ENCODE measurements around the gene AJM1.
"Not testable (repeated sequence)": the region's sequence is repeated elsewhere in the genome, so short reads cannot be mapped to it uniquely, and the experiment has no call there.

The AJM1 gene

DNA sequence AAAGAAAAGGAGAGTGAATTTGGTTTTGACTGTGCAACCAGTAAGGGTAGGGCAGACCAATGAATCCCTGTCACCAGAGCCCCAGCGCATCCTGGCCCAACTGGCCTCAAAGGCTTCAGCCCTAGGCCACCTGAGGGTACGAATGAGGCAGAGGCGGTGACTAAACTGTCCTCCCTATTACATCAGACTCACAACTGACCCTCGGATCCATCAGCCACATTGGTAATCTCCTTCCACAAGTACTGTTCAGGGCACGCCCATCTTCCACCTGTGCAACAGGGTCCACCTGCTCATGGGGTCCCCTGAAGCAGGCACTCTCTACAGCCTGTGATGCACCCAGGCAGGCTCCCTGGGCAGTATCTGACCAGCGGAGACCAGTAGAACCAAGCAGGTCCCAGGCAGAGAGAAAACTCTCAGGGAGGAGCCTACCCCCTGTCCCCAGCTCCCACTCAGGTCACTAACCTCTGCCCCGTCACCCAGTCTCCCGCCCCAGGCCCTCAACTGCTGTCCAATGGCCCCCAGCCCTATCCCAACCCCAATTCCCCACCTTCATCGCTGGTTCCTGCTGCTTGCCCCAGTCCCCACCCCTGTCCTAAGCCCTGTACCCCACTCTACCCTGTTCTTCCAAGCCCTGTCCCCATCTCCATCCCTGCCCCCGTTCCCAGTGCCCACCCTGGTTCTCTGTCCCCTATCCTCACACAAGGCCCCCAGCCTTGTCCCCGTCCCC is 22.9 kb downstream of the AJM1 start:
- H3K27ac ChIP-seq (ENCODE audit: low read length) = no peak overlapping the region
- H3K9me3 ChIP-seq (ENCODE audit: insufficient read depth, low read length) = peaks cover 5% of the 10 kb centered on the region; the same call in 1 of the 2 replicates
- H3K4me2 ChIP-seq (ENCODE audit: low read length) = peak overlapping the region; percentile 82
- peaks cover 8% of the 10 kb centered on the region; the same call in 1 of the 2 replicates for H3K4me1 ChIP-seq (ENCODE audit: low read length)
- H2AFZ ChIP-seq (ENCODE audit: low read depth, low read length) = no peak overlapping the region
- TF ChIP-seq, protein P1, sequence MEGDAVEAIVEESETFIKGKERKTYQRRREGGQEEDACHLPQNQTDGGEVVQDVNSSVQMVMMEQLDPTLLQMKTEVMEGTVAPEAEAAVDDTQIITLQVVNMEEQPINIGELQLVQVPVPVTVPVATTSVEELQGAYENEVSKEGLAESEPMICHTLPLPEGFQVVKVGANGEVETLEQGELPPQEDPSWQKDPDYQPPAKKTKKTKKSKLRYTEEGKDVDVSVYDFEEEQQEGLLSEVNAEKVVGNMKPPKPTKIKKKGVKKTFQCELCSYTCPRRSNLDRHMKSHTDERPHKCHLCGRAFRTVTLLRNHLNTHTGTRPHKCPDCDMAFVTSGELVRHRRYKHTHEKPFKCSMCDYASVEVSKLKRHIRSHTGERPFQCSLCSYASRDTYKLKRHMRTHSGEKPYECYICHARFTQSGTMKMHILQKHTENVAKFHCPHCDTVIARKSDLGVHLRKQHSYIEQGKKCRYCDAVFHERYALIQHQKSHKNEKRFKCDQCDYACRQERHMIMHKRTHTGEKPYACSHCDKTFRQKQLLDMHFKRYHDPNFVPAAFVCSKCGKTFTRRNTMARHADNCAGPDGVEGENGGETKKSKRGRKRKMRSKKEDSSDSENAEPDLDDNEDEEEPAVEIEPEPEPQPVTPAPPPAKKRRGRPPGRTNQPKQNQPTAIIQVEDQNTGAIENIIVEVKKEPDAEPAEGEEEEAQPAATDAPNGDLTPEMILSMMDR (IDR thresholded peaks at IDR 0.05; ENCODE audit: low read depth, low read length) = no peak
- no peak for TF ChIP-seq EZH2phosphoT487 (IDR thresholded peaks at IDR 0.05; ENCODE audit: low read depth)
- H4K20me1 ChIP-seq (ENCODE audit: insufficient read depth, low read length) = peaks cover 4% of the 10 kb centered on the region; the same call in 1 of the 2 replicates
- no peaks in the 10 kb centered on the region for H3K27me3 ChIP-seq (ENCODE audit: low read depth, low read length)
- H3K4me3 ChIP-seq (ENCODE audit: low read length) = peak overlapping the region; percentile 97
- peaks cover 27% of the 10 kb centered on the region for H3K79me2 ChIP-seq (ENCODE audit: low read length)
- H3K36me3 ChIP-seq (replicated peaks; ENCODE audit: low read depth, low read length) = peaks cover 34% of the 10 kb centered on the region
- peak overlapping the region; percentile 93 for H3K9ac ChIP-seq (ENCODE audit: low read length)

DNA sequence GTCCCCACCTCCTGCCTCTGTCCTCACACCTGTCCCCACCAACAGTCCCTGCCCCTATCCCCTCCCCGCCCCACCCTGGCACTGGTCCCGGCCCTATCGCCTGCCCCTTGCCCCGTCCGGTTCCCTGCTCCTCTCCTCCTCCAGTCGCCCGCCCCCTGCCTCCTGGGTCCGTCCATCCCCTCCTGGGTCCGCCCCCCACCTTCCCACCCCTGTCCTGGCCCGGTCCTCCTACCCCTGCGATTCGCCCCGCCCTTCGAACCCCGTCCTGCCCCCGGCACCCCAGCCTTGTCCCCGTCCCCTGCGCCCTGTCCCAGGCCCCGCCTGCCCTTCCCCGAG is 23.5 kb downstream of the AJM1 start:
- no peak for TF ChIP-seq EZH2phosphoT487 (IDR thresholded peaks at IDR 0.05; ENCODE audit: low read depth)
- Histone ChIP-seq H3K4me1 (ENCODE audit: low read length) (peaks cover 8% of the 10 kb centered on the region; the same call in 1 of the 2 replicates), H3K9ac (ENCODE audit: low read length) (peak overlapping the region; percentile 93), H3K36me3 (replicated peaks; ENCODE audit: low read depth, low read length) (peaks cover 34% of the 10 kb centered on the region), H3K4me3 (ENCODE audit: low read length) (peak overlapping the region; percentile 97), H3K27ac (ENCODE audit: low read length) (peak overlapping the region; percentile 54; the same call in 1 of the 2 replicates), H3K27me3 (ENCODE audit: low read depth, low read length) (no peaks in the 10 kb centered on the region), H2AFZ (ENCODE audit: low read depth, low read length) (no peak overlapping the region; the same call in 1 of the 2 replicates), H3K4me2 (ENCODE audit: low read length) (peak overlapping the region; percentile 82), H4K20me1 (ENCODE audit: insufficient read depth, low read length) (peaks cover 4% of the 10 kb centered on the region; the same call in 1 of the 2 replicates), H3K79me2 (ENCODE audit: low read length) (peaks cover 27% of the 10 kb centered on the region), H3K9me3 (ENCODE audit: insufficient read depth, low read length) (peaks cover 5% of the 10 kb centered on the region; the same call in 1 of the 2 replicates)

GRCh38 chr9:136866898-136867421 is 24.7 kb downstream of the AJM1 start:
- peak overlapping the region; percentile 97 for H3K4me3 ChIP-seq (ENCODE audit: low read length)
- not testable (repeated sequence) for H3K27me3 ChIP-seq (ENCODE audit: low read depth, low read length); H4K20me1 ChIP-seq (ENCODE audit: insufficient read depth, low read length); H2AFZ ChIP-seq (ENCODE audit: low read depth, low read length); H3K9me3 ChIP-seq (ENCODE audit: insufficient read depth, low read length); H3K27ac ChIP-seq (ENCODE audit: low read length); H3K4me1 ChIP-seq (ENCODE audit: low read length)
- peak overlapping the region; percentile 58 for H3K4me2 ChIP-seq (ENCODE audit: low read length)
- peak overlapping the region; percentile 53; the same call in 1 of the 2 replicates for H3K9ac ChIP-seq (ENCODE audit: low read length)
- peaks cover 27% of the 10 kb centered on the region for H3K79me2 ChIP-seq (ENCODE audit: low read length)
- peaks cover 30% of the 10 kb centered on the region for H3K36me3 ChIP-seq (replicated peaks; ENCODE audit: low read depth, low read length)

GRCh38 chr9:136867480-136867879 is 25.2 kb downstream of the AJM1 start:
- no peak overlapping the region for H3K4me2 ChIP-seq (ENCODE audit: low read length)
- H3K79me2 ChIP-seq (ENCODE audit: low read length) = peaks cover 27% of the 10 kb centered on the region
- no peaks in the 10 kb centered on the region for H3K27me3 ChIP-seq (ENCODE audit: low read depth, low read length)
- H3K4me1 ChIP-seq (ENCODE audit: low read length) = peaks cover 8% of the 10 kb centered on the region; the same call in 1 of the 2 replicates
- peaks cover 30% of the 10 kb centered on the region for H3K36me3 ChIP-seq (replicated peaks; ENCODE audit: low read depth, low read length)
- H4K20me1 ChIP-seq (ENCODE audit: insufficient read depth, low read length) = peaks cover 4% of the 10 kb centered on the region; the same call in 1 of the 2 replicates
- no peak for TF ChIP-seq EZH2phosphoT487 (IDR thresholded peaks at IDR 0.05; ENCODE audit: low read depth)
- TF ChIP-seq, protein P1 (IDR thresholded peaks at IDR 0.05; ENCODE audit: low read depth, low read length) = no peak
- H3K27ac ChIP-seq (ENCODE audit: low read length) = no peak overlapping the region
- H3K9me3 ChIP-seq (ENCODE audit: insufficient read depth, low read length) = peaks cover 6% of the 10 kb centered on the region; the same call in 1 of the 2 replicates
- no peak overlapping the region for H3K4me3 ChIP-seq (ENCODE audit: low read length)
- H2AFZ ChIP-seq (ENCODE audit: low read depth, low read length) = no peak overlapping the region
- no peak overlapping the region for H3K9ac ChIP-seq (ENCODE audit: low read length)

- Histone ChIP-seq H3K79me2 (ENCODE audit: low read length) (peaks cover 27% of the 10 kb centered on the region), H2AFZ (ENCODE audit: low read depth, low read length) (no peak overlapping the region), H3K9ac (ENCODE audit: low read length) (no peak overlapping the region), H3K27me3 (ENCODE audit: low read depth, low read length) (no peaks in the 10 kb centered on the region), H3K4me3 (ENCODE audit: low read length) (no peak overlapping the region), H3K27ac (ENCODE audit: low read length) (no peak overlapping the region), H4K20me1 (ENCODE audit: insufficient read depth, low read length) (peaks cover 4% of the 10 kb centered on the region; the same call in 1 of the 2 replicates), H3K9me3 (ENCODE audit: insufficient read depth, low read length) (peaks cover 10% of the 10 kb centered on the region; the same call in 1 of the 2 replicates), H3K4me1 (ENCODE audit: low read length) (peaks cover 8% of the 10 kb centered on the region; the same call in 1 of the 2 replicates), H3K4me2 (ENCODE audit: low read length) (no peak overlapping the region), H3K36me3 (replicated peaks; ENCODE audit: low read depth, low read length) (peaks cover 30% of the 10 kb centered on the region)
- TF ChIP-seq, protein P1 (IDR thresholded peaks at IDR 0.05; ENCODE audit: low read depth, low read length) = no peak
- TF ChIP-seq EZH2phosphoT487 (IDR thresholded peaks at IDR 0.05; ENCODE audit: low read depth) = no peak
These were observed 25.6 kb downstream of the AJM1 start for GRCh38 chr9:136867917-136868316.

Measured in OCI-LY3 (cell line).